ENCODE results near the gene ADTRP.
A peak's percentile ranks its signal among the peaks of the same experiment; 100 is the strongest.

Gene ADTRP

DNA sequence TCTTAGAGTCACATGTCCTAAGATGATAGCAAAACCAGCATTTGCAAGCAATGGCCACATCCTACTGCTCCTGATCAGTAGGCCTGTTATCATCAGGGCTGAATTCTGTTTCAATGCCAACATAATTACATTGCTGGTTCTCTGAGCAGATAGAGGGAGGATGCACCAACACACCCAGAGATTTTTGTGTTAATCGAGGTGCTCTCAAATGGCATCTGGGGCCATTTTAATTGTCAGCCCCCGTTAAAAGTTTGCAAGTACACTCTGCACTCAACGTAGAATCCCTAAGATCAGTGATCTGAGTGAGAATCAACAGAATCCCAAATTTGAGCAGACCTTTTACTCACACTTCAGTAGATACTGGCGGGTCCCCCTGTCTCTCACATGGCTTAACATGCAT, 24.8 kb downstream of the ADTRP start:
- no peak for DNase-seq
- H3K4me3 Mint-ChIP-seq = no peak overlapping the region
- ATAC-seq (replicated peaks) = no peak
- H3K27ac Mint-ChIP-seq = no peak overlapping the region
- H3K27me3 Mint-ChIP-seq = peaks cover 15 to 25% of the 10 kb centered on the region in 2 donors
- H3K9me3 Mint-ChIP-seq = no peaks in the 10 kb centered on the region
- no peaks in the 10 kb centered on the region for H3K36me3 Mint-ChIP-seq (ENCODE audit: insufficient read depth)
- H3K4me1 Mint-ChIP-seq (ENCODE audit: low read depth in 2 of 2) = no peaks in the 10 kb centered on the region

DNA sequence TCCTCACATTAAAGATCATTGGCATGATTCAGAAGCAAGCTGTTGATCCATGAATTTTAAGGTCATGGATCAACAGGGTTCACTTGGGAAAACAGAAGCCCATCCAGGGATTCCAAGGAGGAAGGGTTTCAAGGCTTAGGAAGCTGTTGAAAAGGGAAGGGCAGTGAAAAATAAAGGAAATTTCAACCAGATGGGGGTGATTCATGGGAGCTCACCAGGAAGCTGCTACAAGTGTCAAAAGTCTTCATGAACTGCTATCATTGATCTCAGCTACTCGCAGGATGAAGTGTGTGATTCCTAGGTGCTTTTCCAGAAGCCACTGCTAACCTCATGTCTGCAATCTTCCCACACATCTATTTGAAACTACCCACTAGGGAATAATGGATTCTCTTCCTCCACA, 26.2 kb downstream of the ADTRP start:
- peaks cover 13 to 23% of the 10 kb centered on the region in 2 donors for H3K27me3 Mint-ChIP-seq
- H3K36me3 Mint-ChIP-seq (ENCODE audit: insufficient read depth) = no peaks in the 10 kb centered on the region
- ATAC-seq (replicated peaks) (no peak), DNase-seq (no peak)
- no peaks in the 10 kb centered on the region for H3K9me3 Mint-ChIP-seq
- no peak overlapping the region for H3K4me3 Mint-ChIP-seq
- H3K4me1 Mint-ChIP-seq (ENCODE audit: low read depth in 2 of 2) = no peaks in the 10 kb centered on the region
- H3K27ac Mint-ChIP-seq = no peak overlapping the region

DNA sequence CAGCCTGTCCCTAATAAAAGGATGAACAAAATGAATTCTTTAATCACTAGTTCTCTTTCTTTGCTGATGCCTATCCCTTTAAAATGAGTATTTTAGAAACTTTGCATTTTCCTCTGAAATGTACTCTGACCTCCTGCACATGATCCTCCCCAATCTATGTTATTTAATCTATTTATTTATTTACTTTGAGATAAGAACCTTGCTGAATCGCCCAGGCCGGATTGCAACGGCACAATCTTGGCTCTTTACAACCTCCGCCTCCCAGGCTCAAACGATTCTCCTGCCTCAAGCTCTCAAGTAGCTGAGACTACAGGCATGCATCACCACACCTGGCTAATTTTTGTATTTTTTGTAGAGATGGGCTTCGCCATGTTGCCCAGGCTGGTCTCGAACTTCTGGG, 27.9 kb downstream of the ADTRP start:
- Mint-ChIP-seq H3K36me3 (ENCODE audit: insufficient read depth) (no peaks in the 10 kb centered on the region), H3K9me3 (no peaks in the 10 kb centered on the region), H3K27me3 (peaks cover 13 to 21% of the 10 kb centered on the region in 2 donors), H3K4me1 (ENCODE audit: low read depth in 2 of 2) (no peaks in the 10 kb centered on the region), H3K4me3 (no peak overlapping the region), H3K27ac (no peak overlapping the region)
- ATAC-seq (replicated peaks) (no peak), DNase-seq (no peak)

DNA sequence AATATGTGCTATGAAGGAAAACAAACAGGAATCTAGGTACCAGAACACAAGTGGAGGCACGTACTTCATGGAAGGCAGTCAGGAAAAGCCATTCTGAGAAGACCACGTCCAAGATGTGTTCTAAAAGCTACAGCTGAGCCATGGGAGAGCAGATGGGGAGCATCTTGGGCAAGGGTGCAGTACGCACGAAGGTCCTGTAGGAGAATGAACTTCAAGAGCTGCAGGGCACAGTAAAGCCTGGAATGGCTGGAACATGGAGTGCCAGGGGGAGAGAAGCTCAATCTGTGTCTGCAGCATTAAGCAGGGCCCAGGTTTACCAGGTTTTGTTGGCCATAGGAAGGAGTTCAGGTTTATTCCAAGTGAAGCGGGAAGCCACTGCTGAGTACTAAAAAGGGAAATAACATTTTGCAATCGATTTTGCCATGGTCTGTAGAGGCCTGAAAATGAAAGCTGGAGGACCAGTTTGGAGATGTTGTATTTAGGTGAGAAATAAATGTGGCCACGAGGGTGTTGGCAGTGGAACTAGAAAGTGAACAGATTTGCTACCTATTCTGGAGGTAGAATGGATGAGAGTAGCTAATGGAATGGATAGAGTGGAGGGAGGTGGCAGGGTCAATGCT, 29.9 kb downstream of the ADTRP start:
- H3K4me3 Mint-ChIP-seq = no peak overlapping the region
- DNase-seq (no peak), ATAC-seq (replicated peaks) (no peak)
- H3K27ac Mint-ChIP-seq = no peak overlapping the region
- no peaks in the 10 kb centered on the region for H3K4me1 Mint-ChIP-seq (ENCODE audit: low read depth in 2 of 2)
- H3K9me3 Mint-ChIP-seq = no peaks in the 10 kb centered on the region
- H3K36me3 Mint-ChIP-seq (ENCODE audit: insufficient read depth) = no peaks in the 10 kb centered on the region
- peaks cover 9 to 21% of the 10 kb centered on the region in 2 donors for H3K27me3 Mint-ChIP-seq

DNA sequence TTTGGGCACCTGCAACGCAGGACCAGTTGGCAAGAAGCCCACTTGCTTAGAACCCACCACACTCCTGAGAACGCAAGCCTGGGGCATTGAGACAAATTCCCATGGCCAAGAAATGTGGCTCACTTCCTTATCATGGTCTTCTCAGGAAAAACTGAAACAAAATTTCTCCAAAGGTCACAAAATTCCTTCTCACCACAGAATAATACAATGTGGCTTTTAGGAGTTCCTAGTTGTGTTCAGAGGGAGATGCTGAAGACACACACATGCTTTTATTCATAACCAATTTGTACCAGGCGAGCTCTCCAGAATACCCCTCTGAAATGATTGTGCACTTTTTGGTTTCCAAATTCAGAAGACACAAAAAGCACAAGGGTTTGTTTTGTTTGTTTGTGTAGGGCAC, 31.6 kb downstream of the ADTRP start:
- Mint-ChIP-seq H3K4me1 (ENCODE audit: low read depth in 2 of 2) (no peaks in the 10 kb centered on the region), H3K4me3 (no peak overlapping the region)
- ATAC-seq (replicated peaks) = no peak

DNA sequence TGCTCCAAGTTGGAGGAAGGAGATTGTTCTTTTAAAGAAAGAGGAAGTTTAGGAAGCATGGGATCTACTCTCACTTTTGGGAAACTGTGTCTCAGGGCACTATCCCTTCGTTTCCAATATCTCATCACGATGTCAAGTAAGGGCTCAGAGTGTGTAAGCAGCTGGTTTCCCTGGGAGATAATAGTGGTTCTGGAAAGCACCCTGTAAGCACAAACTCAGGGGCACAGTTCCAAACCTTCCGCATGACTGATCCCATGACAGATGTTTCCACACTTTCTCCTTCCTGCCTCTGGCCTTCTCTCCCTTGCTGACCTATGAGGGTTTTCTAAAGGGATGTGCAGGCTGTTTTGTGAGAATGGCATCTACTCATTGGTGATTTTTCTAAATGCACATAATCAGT, 33.9 kb downstream of the ADTRP start:
- H3K27me3 Mint-ChIP-seq = peaks cover 9 to 22% of the 10 kb centered on the region in 2 donors
- H3K27ac Mint-ChIP-seq = no peak overlapping the region
- no peaks in the 10 kb centered on the region for H3K36me3 Mint-ChIP-seq (ENCODE audit: insufficient read depth)
- H3K9me3 Mint-ChIP-seq = no peaks in the 10 kb centered on the region
- DNase-seq = no peak
- no peaks in the 10 kb centered on the region for H3K4me1 Mint-ChIP-seq (ENCODE audit: low read depth in 2 of 2)
- no peak for ATAC-seq (replicated peaks)
- H3K4me3 Mint-ChIP-seq = no peak overlapping the region

More for the DNA sequence above, 31.6 kb downstream of the ADTRP start:
- Mint-ChIP-seq H3K9me3 (no peaks in the 10 kb centered on the region), H3K27ac (no peak overlapping the region), H3K36me3 (ENCODE audit: insufficient read depth) (no peaks in the 10 kb centered on the region), H3K27me3 (peaks cover 9 to 16% of the 10 kb centered on the region in 2 donors)
- no peak for DNase-seq

DNA sequence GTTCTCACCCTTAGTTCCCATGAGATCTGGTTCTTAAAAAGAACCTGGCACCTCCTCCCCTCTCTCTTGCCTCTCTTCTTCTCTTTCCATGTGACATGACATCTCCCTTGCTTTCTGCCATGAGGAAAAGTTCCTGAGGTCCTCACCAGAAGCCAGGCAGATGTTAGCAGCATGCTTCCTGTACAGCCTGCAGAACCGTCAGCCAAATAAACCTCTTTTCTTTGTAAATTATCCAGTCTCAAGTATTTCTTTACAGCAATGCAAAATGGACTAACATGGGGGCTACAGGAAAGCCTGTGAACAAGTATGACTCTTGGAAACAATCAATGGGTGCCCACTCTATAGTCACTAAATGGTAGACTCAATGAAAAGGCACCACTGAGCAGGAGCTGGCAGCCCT, 34.5 kb downstream of the ADTRP start:
- ATAC-seq (replicated peaks) (no peak), DNase-seq (no peak)
- Mint-ChIP-seq H3K27ac (no peak overlapping the region), H3K4me1 (ENCODE audit: low read depth in 2 of 2) (no peaks in the 10 kb centered on the region), H3K4me3 (no peak overlapping the region), H3K9me3 (no peaks in the 10 kb centered on the region), H3K36me3 (ENCODE audit: insufficient read depth) (no peaks in the 10 kb centered on the region), H3K27me3 (peaks cover 9 to 22% of the 10 kb centered on the region in 2 donors)

DNA sequence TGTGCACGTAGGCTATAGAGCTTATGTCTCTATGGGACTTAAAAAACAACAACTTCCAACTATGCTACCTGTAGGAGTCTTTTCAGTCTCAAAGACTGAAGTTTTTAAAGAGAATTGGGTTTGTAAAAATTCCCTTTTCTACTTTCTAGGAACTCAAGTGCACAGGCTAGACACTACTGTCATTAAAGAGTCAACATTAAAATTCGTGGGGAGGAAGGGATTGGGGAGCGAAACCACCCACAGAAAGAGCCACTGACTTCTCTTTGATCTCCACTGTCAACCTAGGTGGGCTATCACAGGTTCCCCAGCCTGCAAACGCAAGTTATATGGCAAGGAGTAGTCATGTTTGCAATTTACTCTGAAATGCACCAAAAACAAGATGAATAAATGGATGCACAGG, 37.7 kb downstream of the ADTRP start:
- H3K4me1 Mint-ChIP-seq (ENCODE audit: low read depth in 2 of 2) = no peaks in the 10 kb centered on the region
- ATAC-seq (replicated peaks) = no peak

DNA sequence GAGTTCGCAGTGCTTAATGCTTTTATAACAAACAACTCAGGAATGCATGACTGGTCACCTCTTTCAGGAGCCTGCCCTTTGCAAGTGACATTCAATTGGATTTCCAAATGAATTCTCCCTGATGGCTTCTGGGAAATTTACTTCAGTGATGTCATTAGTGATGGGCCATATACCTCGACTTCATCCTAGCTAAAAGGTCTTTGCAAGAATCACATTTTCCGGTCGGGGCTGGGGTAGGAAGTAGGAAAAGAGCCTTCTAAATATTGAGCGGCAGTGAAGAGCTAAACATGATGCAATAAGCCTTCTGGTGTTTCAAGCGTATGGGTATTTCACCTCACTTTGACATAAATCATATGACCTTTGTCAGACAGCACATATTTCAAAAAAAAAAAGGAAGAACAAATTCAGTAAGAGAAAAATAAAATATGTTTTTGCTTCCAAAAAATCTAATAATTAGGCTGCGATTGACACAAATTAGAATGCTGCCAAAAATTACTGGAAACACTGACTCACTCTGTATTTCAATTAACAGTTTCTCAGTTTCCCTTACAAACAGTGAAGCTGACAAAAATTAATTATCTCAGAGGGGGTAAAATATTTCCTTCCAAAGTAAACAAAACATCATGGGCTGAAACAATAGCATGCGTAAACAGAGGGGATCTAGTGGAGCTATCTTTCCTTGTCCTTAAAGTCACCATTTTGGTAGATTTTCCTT, 39.8 kb downstream of the ADTRP start:
- DNase-seq (no peak), ATAC-seq (replicated peaks) (no peak)
- Mint-ChIP-seq H3K36me3 (ENCODE audit: insufficient read depth) (no peaks in the 10 kb centered on the region), H3K4me1 (ENCODE audit: low read depth in 2 of 2) (no peaks in the 10 kb centered on the region), H3K27me3 (peaks cover 18 to 40% of the 10 kb centered on the region in 2 donors), H3K27ac (no peak overlapping the region), H3K9me3 (no peaks in the 10 kb centered on the region), H3K4me3 (no peak overlapping the region)

More for the DNA sequence above, 37.7 kb downstream of the ADTRP start:
- Mint-ChIP-seq H3K27ac (no peak overlapping the region), H3K27me3 (peaks cover 18 to 27% of the 10 kb centered on the region in 2 donors), H3K9me3 (no peaks in the 10 kb centered on the region), H3K4me3 (no peak overlapping the region), H3K36me3 (ENCODE audit: insufficient read depth) (no peaks in the 10 kb centered on the region)
- no peak for DNase-seq

DNA sequence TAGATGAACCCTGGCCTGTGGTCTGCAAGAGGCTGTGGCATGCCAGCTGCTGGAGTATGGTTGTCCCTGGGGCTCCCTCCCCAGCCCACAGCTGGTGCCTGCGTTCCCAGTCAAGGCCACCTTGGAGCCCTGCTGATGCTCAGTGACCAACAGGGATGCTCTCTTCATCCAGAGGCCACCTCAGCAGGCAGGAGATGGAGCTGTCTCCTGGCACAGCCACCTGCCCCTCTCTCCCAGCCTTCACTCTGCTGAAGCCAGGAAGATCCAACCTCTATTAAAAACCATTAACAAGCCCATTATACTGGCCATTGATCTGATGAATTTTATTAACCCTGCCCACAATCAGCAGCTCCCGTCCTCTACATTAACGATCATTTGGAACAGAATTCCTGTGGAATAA, 40.4 kb downstream of the ADTRP start:
- DNase-seq (no peak), ATAC-seq (replicated peaks) (no peak)
- Mint-ChIP-seq H3K4me1 (ENCODE audit: low read depth in 2 of 2) (no peaks in the 10 kb centered on the region), H3K27ac (no peak overlapping the region), H3K9me3 (no peaks in the 10 kb centered on the region), H3K4me3 (no peak overlapping the region), H3K27me3 (peaks cover 24 to 46% of the 10 kb centered on the region in 2 donors), H3K36me3 (ENCODE audit: insufficient read depth) (no peaks in the 10 kb centered on the region)

DNA sequence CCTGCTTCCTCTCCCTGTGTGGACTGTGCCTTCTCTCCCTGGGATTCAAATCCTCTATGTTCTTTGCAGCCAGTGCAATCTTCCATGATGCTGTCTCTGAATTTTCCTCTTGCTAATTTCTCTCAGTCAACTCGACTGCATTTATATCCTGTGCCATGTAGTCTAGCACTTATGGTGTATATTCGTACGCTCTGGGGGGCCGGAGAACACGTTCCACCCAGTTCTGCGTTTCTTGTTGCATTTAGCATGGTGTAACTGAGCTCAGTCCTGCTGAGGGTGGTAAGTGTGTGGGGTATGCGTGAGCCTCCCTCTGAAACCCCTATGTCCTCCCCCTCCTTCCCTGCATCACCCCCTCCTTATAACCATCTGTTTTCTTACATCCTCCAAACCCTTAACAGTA, 42.0 kb downstream of the ADTRP start:
- Mint-ChIP-seq H3K27me3 (peaks cover 39 to 43% of the 10 kb centered on the region in 2 donors), H3K9me3 (no peaks in the 10 kb centered on the region), H3K4me3 (no peak overlapping the region), H3K4me1 (ENCODE audit: low read depth in 2 of 2) (peaks cover 0 to 2% of the 10 kb centered on the region in 2 donors), H3K36me3 (ENCODE audit: insufficient read depth) (no peaks in the 10 kb centered on the region), H3K27ac (no peak overlapping the region)
- ATAC-seq (replicated peaks) (no peak), DNase-seq (no peak)

DNA sequence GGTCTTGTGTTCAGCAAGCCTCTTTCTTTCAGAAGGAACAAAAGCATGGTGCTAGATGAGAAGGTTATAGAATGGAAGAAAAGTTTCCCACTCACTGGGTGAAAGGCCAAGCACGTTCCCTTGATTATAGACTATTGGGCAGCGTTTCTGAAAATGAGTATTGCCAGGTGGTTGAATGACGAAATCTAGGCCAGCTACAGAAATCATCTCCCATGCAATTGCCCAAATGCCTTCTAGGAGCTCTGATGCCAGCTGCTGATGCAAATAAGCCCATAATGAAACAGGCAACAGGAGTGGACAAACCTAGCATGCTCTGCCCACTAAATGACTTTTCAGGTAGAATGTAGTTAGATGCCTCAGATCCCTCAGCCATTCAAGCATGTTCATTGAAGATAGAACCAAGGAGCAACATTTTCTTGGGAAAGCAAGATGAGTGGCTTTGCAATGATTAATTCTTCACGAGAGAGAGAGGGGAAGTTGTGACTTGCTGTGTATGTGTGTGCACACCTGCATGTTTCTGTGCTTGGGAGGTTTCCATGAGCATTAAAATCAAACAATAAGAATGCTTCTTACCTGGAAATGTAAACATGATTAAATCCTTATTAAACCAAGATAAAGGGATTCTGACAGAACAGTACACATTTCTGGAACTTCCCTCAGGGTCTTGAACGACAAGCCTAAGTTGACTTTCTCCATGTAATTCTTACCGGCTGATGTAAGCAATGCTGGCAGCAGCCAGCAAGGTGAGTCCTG, 43.6 kb downstream of the ADTRP start:
- H3K27me3 Mint-ChIP-seq = peaks cover 40 to 45% of the 10 kb centered on the region in 2 donors
- H3K4me1 Mint-ChIP-seq (ENCODE audit: low read depth in 2 of 2) = peaks cover 0 to 2% of the 10 kb centered on the region in 2 donors
- H3K27ac Mint-ChIP-seq = no peak overlapping the region
- no peak for ATAC-seq (replicated peaks)
- no peaks in the 10 kb centered on the region for H3K36me3 Mint-ChIP-seq (ENCODE audit: insufficient read depth)
- H3K4me3 Mint-ChIP-seq = no peak overlapping the region
- no peak for DNase-seq
- H3K9me3 Mint-ChIP-seq = no peaks in the 10 kb centered on the region

DNA sequence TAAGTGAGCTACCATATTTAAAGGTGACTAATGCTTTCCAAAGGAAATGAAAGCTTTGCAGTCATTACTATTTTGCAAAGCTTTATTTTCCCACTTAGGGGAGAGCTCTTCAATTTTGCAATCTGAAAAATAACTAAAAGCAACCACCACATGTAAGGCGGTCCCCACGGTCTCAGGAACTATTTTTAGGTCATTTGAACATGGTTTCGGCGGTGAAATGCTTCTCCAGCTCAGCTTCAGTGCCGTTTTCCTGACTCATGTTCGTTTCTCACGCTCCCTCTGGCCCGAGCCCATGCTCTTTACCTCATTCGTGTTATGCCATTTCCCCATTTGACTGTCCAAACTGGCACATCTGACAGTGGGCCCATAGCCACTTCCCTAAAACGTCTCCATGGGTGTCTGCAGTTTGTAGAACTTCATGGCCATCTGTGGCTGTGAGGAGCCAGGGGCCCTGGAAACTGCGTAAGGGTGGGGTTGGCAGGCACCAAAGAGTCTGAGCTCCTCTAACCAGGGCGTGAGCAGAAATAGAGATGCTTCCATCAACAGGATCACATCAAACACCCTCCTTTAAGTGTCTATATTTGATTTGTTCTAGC, 46.5 kb downstream of the ADTRP start:
- Mint-ChIP-seq H3K9me3 (no peaks in the 10 kb centered on the region), H3K4me3 (peak overlapping the region in 1 of 2 donors; percentile 22), H3K36me3 (ENCODE audit: insufficient read depth) (no peaks in the 10 kb centered on the region), H3K27me3 (peaks cover 50 to 64% of the 10 kb centered on the region in 2 donors), H3K27ac (peak overlapping the region in 1 of 2 donors; percentile 37), H3K4me1 (ENCODE audit: low read depth in 2 of 2) (peaks cover 0 to 14% of the 10 kb centered on the region in 2 donors)
- DNase-seq = no peak
- ATAC-seq (replicated peaks) = peak; percentile 41

Measured in effector memory CD8-positive, alpha-beta T cell (primary cell).